HG02970 (cell line): ENCODE data around the gene CETN3.

Experiments used
- ATAC-seq: cut with Tn5 transposase; IDR thresholded peaks from one replicate; pipeline ENCODE4 v1.9.1; 2021; ENCODE audit warnings: mild to moderate bottlenecking, moderate library complexity, moderate number of reproducible peaks; ENCODE audit not compliant: unreplicated experiment, low FRiP score

CETN3 gene

DNA sequence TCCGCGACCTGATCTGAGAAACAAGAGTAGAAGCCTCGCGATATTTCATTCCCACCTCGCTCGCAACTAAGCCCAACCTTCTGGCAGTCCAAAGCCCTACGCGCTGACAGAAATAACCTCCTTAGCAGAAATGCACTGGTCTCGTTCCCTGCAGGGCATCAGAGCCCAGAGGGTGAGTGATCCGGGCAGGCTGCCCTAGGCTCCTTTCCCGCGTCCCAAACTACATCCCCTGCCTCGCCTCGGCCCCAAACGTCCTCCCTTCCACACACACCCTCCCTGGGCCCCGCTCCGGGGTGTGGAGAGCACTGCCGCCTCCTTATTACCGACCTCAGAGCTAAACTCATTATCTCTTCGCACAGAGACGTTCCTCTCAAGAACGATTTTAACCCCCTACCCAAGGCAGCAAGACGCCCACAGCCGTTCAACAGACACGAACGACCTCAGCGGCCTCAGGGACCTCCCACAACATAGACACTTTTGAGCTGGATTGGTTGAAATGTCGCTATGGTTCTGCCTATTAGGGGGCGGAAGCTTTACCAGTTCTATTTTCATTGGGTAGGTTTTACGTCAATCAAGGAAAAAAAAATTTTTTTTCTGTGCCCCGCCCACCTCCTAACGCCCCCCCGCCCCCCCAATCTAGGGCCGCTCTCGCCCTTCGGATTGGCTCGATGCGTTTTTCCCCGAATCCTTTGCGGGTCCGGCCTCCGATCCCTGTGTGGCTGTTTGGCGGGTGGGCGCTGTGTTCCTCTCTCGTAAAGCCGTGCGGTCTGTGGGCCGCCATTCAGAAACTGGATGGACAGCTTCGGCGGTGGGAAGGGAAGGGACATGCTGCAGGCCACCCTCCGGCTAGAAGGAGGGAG, at the start of gene CETN3:
Gene CETN3 (minus strand): TSS at position 439 of the 860 bp plus-strand sequence. CDS start 95 bp downstream, at position 344.
- ATAC-seq, result peak; percentile 98

DNA sequence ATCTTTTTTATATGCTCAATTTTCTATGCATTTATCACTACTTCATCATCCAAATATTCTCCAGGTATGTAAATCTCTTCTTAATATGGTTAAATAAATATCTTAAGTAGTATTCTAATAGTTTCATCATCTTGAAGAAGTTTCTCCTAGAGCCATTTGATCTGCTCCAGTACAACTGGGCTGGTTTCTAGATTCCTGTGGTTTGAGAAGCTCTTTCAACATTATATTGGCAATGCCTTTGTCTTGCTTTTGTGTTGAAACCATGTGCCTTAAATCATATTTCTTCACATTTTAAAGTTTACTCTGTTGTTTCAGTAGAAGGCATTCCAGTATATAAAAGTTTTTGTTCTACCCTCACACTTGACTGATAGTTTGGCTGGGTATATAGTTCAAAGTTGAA, 37.4 kb upstream of the CETN3 start:
- no peak for ATAC-seq

DNA sequence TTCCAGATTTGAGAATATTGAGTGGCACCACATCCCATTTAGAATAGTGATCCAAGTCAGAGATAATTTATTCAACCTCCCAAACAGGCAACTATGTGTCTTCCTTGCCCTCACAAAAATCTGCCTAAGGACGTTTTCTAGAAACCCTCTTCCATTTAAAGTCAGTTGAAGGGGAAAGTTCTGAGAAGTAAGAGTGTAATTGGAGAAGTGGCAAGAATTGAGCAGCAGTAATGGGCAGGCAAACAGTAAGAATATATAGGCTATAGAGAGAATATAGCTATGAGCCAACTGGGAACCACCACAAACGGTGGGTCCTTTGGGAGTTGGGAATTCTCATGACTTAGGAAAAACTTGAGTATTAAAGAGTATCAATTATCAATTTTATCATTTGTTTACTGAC, 31.1 kb upstream of the CETN3 start:
- ATAC-seq, result no peak

DNA sequence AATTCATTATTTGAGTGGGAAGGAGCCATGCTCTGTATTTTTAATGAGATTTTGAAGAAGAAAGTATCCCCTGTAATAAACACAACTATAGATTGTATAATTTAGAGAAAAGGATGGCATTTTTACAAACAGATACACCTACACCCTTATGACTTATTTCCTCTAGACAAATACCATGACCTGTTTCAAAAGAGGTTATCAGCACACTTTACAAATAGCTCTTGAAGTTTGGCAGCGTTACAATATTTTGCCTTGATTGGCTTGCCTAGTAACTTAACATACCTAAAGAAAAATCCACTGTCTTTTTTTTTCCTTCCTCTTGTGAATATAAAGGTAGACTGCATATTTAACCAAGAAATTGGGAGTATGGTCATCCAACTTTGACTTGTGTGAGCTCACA, 28.5 kb upstream of the CETN3 start:
- ATAC-seq, result no peak

DNA sequence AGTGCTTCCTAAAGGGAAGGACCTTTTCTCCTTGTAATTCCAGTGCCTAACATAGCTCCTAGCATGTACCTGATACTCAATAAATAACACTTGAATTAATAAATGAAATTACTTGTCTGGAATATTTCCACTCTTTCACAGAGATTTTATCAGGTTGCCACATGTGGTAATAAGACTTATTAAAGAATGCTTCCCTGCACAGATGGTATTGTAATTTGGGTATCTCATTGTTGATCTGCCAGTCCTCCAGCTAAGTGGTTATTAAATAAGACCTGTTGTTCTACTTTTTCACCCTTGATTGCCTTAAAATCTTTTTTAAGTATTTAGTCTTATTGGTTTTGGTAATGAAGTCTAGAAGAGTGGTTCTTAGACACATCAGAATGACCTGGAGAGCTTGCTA, 28.1 kb upstream of the CETN3 start:
- ATAC-seq, result no peak

DNA sequence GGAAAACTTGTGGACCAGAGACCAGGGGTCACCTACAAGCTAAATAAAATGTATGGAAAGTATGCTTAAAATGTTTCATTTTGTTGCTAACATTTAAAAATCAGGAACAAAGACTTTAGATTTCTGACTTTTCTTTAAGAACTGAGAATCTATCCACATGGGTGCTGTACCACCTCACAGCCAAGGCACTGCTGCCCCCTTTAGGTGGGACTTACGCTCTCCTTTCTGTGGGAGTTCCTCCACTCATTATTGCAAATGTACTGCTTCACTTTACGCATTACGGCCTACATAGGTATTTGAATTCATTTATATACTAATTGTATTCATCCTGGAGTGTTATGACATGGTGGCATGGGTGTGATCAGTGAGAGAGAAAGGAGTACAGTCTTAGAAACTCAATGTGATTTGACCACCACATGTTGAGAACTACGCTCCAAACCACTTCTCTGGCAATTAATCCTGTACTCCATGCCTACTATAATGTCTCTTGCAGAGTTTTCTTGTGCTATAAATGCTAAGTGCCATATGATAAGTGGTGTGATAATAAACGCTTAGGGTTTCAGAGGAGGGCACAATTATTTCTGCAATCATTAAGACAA, 24.7 kb upstream of the CETN3 start:
- ATAC-seq, result no peak

DNA sequence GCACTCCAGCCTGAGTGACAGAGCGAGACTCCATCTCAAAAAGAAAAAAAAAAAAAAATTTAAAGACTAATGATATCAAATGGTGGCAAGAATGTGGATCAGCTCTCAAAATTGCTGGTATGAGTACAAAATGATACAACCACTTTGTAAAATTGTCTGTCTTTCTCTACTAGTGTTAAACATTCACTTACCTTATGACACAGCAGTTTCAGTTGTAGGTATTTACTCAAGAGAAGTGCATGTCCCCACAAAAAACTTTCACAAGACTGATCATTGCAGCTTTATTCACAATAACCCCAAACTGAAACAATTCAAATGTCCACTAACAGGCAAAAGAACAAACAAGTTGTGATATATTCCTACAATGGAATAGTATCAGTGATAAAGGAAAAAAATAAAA, 14.7 kb upstream of the CETN3 start:
- ATAC-seq, result peak; percentile 60

DNA sequence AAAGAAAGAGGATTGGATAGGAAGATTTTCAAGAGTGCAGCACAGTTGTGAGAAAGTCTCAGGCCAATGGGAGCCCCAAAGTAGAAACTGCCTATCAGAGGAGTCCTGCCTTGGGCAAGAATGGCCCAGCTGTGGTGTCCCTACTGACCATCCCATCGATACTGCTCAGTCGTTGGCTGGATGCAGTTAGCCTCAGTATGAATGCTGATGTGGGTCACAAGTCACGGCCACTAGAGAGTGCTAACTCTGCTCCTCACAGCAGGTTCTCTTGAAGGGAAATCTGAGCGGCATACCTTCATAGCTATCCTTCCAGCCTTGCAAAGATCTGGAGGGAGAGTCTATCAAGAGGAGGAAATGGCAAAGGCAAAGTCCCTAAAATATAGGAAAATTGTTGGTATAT, 11.6 kb upstream of the CETN3 start:
- ATAC-seq, result no peak

DNA sequence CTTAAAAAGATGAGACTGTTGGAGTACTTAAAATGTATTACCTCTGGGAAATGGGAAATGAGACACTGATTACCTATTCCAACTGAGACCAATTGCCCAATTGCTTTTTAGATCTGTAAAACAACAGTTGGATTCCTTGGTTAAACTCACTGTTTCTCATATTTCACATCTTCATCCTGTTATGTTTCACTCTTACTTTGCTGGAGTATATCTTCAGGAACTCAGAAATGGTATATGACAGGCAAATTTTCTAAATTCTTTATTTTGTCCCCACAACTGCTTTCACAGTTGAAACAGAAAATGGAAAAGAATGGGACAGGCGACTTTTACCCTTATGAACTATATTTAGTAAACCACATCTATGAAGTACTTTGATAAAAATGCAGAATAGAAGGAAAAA, 8.7 kb upstream of the CETN3 start:
- no peak for ATAC-seq

DNA sequence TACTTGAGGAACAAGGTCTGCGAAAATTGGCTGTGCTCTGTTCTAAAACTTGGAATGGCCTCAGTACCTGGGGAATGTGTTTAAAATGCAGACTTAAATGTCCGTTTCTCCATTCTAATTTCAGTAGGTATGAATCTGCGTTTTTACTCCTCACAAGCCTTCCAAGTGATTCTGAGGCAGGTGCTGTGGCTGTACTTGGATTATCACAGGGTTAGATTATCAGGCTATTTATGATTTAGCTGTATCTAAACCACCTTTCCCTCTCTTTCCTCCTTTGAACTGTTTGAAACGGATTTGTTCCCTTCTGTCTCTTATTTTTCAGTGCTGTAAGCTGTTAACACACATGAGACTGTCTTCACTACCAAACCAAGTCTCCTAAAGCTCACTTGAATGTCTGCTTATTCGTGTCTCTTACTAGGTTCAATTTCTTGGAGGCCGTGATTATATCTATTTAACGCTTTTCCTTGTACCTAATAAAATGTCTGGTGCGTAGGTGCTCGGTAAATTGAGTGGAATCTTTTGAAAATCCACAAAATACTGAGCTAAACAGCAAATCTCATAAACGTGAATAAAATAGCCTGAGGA, 714 bp upstream of the CETN3 start:
- no peak for ATAC-seq

DNA sequence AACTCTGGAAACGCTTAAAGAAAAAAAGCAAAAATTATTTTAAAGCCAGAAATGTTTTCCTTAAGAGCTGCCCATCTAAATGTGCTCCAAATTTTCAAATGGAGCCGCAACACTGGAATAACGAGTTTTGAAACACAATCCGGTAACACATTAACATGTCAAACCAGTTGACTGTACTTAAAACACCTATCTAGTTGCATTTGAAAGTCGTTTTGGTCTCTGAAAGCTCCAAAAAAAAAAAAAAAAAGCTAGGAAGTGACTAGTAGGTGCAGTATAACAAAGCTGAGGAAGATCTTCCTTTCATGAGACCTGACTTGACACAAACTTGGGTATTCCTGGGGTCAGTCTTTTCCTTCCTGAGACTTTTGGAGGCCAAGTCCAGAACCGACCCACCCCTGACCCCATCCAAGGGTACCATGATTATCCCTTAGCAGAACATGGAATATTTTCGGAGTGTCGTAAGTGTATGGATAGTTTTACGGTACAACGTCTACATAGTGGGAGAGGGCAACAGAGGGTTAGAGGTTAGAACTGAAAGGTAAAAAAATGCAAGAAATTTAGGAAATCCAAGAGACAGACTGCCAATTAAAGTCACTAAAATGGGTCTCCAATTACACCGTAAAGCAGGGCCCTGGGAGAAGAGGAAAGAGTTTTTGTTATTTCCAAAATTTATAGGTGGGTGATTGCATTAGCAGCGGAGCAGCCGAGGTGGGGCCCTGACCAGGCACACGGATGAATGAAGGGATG, 812 bp downstream of the CETN3 start:
- peak; percentile 0 for ATAC-seq

DNA sequence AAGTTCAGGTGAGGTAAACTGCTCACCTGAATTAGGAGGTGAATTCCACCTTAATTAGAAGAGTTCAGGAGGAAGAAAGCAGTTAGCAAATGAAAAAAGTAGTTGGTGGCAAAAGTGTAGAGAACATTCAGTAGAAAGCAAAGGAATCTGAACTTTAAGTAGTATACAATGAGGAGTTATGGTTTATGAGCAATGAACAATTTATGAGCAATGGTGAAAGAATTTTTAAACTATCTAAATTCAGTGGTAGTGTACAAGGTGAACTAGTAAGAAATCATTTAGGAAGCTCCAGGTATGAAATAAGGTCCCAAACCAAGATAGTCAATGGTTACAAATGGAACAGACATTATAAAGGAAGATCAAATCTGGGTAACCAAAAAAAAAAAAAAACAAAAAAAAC, 3.1 kb downstream of the CETN3 start:
- no peak for ATAC-seq

DNA sequence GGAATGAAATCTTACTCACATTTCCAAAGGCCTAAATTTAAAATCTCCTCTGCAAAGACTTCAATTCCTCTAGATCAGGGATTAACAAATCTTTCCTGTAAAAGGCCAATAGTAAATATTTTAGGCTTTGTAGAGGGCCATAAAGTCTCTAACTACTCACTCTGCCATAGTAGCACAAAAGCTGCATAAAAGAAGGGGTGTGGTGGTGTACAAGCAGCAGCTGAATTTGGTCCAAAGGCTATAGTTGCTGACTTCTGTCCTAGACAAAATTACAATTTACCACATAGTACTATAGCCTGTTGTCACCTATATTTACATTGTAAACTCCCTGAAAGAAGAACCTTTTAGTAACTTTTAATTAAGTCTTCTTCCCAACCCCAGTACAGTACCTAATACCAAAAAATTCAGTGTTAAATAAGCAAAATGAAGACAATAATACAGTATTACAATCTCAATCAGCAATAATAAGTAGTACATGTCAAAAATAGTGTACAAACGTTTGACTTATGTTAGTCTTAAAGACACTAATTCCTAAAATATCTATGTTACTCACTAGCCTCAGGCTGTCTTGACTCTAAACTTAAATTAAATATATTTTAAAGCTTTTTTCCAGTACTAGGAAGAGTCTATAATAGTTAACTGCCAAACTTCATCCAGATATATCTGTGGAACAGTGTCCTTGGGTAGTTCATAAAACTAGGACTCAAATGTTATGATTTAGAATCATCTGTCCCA, 6.9 kb downstream of the CETN3 start:
- no peak for ATAC-seq

DNA sequence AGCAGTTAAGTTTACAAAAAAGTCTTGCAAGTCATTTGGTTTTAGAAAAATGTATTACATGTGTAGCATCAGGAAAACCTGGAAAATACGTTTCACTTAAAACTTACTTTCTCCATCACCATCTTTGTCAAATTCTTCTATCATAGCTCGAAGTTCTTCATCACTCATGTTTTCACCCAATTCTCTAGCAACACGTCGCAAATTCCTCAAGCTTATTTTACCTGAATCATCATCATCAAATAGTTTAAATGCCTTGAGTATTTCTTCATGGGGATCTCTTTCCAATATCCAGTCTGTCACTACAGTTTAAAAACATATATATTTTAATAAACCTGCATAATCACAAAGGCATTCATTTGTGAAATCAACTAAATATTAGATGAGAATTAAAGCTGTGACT, 10.3 kb downstream of the CETN3 start:
- ATAC-seq, result no peak

DNA sequence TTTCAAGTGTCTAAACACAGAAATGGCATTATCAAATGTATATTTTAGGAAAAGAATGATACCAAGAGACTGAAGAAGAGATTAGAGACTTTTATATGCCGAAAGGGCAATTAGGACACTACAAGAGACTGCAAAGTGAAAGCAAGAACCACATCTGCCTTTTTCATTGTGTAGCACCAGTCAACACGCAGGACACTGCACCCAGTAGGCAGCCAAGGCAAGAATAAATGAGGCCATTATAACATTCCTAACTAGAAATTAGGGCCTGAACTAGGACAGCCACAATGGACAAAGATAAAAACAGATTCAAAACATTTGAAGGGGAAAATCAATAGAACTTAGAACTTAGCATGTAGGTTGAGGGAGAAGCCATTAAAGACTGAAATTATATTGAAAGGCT, 10.8 kb downstream of the CETN3 start:
- ATAC-seq, result no peak

DNA sequence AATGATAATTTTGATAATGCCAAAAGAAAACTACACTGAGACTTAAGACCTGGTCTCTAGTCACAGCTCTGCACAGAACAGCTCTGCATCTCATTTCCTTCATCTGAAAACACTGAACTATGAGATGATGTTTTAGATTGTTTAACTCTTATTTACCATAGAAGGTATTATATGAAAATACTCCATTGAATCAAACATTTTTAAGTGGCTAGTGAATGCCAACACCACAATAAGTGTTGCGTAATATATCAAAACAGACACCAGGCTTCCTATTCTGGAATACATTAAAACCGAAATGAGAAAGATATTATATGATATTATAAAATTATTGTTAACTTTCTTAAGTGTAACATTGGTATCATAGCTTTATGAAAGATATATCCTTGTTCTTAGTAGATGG, 14.6 kb downstream of the CETN3 start:
- ATAC-seq, result no peak

DNA sequence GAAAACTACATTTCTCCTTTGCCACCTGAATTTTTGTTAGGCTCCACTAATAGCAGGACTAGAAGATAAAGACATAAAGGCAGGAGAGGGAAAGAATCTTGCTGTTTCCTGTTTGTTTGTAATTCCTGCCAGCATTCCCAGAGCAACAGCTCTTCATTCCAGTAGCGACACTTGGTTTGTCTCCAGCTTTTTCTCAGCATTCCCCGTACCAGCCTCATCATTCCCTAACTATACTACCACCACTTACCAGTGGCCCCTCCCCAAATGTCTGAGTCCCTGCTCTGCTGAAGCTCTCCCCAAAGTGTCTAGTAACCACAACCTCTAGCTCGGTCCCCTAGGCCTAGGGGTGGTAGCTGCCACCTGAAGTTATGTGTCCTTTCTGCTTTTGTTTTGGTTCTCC, 18.6 kb downstream of the CETN3 start:
- no peak for ATAC-seq

DNA sequence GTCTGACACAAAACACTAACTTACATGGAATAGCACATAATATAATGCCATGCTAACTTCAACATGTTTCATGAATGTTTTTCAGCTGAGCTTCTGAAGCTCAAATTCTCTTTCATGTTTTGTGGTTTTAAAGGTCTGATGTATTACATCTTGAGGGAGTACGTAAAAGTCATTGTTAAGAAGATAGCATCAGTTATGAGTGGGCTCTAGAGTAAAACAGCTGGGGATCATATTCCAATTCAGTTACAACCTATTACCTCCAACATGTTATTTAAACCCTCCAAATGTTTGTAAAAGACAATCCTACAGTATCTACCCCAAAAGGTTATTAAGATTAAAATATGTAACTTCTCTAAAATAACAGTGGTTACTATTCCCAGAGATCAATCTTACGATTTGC, 19.2 kb downstream of the CETN3 start:
- no peak for ATAC-seq

DNA sequence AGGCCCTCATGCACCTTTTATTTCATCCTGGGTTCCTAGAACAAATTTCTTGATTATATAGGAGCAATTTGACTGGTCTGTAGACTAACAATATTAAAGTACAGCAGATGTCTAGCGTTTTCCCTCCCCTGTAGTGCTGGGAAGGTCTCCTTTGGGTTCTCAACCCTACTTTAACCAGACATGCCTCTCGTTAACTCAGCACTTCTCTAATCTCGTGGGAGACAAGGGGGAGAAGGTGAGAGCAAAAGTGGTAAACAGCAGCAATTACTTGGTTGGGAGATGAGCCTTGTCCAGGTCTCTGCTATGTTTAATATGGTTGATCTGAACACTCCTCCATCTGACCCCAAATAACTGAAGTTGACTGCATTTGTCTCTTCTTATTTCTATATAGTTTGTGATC, 22.0 kb downstream of the CETN3 start:
- ATAC-seq, result no peak

DNA sequence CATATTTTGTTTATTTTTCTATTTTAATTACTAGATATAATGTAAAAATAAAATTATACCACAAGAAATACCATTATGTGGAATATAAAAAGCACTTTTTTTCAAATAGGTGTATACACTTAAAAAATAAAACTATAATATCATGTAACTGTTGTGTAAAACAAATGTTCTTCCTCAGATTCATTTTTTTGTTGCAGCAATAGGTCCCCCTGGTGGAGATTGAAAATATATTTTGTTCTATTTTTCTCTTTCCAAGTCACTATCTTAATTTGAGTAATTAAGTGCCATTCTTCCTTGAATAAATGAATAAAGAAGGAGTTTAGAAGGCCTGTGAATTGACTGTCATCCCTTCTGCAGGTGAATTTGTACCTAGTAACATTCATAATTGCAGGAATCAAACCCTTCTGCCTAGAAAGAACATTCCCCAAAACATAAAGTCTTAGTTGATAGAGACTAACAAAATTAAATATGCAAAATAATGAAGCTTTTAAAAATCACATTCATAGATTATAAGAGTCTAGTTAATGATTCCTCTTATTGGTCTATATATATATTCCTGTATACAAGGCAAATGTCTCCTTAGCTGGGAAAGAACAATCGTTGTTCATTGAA, 23.4 kb downstream of the CETN3 start:
- ATAC-seq, result no peak
